Stimulated activated CD8-positive, alpha-beta memory T cell treated with anti-CD3 and anti-CD28 coated beads, Interleukin-7, amount 100 ng/mL, for 4 hours (primary cell): ENCODE results near the gene PTPRM.

Experiments
- DNase-seq, 2 donors: peaks; one replicate each; pipeline ENCODE4 v3.0.0-alpha.2; 2020; ENCODE audit warnings: low read depth in 2 of 2

PTPRM gene

DNA sequence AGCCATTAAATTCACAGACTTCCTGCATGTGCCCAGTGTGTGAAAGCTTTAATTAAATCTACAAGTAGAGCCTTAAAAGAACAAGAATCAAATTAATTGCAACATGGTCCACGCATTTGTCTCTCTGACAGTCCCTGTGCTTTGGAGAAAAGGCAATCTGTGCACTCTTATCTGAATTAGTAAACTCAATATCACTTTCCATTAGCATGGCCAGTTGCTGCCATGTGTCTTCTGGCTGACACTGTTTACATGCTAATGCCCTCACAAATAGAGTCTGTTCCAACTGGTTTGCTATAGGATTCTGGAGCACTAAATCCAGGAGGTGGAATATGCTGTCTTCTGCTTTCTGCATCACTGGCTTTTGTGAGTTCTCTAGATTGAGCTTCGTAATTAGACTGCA lies 607.7 kb downstream of the PTPRM start:
- no peak for DNase-seq

DNA sequence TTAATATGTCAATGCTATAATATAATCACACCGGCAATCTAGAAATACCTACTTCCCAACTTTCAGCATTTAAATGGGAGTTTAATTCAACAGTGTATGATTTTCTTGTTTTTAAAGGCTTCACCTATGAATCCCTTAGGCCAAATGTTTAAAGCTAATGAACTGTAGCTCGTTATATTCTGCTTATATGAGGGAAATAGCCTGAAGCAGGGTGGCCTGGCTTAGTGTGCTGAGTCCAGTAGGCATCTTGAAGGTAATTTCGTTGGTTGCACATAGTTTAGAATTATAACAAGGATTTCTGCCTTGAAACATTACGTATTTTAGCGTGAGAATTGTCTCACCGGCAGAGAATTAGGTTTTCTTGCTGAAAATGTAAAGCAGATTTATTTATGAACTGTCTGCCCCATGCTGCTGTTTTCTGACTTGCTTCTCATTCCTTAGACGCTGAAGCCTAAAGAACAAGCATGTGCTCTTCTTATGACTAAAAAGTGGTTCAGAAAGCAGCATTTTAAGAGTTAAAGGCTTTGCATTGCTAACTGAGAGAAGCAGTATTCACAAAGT lies 608.5 kb downstream of the PTPRM start:
- no peak for DNase-seq

- DNase-seq = no peak
These were observed 609.0 kb downstream of the PTPRM start for GRCh38 chr18:8176109-8176508.

DNA sequence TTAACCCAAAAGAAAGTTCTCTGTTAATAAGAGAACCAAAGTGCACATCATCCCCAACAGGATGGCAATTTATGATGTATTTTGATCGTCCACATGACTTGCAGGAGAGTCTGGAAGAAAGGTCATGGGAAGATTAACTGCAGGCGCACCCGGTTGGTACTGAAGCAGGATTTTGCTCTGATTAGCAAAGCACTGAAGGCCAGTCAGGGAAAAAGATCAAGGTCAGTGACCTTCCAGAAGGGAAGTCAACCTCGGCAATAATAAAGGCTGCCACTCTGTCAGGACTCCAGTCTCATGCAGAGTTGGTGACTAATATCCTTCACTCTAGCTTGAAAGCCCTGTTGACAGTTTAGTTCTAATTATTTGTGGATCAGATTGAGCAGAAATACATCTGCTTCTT lies 609.4 kb downstream of the PTPRM start:
- DNase-seq = no peak

- DNase-seq = no peak
These were observed 610.4 kb downstream of the PTPRM start for GRCh38 chr18:8177330-8178016.

GRCh38 chr18:8186413-8186812 lies 619.3 kb downstream of the PTPRM start:
- DNase-seq = no peak

- DNase-seq = no peak
These were observed 621.1 kb downstream of the PTPRM start for GRCh38 chr18:8188184-8188583.

DNA sequence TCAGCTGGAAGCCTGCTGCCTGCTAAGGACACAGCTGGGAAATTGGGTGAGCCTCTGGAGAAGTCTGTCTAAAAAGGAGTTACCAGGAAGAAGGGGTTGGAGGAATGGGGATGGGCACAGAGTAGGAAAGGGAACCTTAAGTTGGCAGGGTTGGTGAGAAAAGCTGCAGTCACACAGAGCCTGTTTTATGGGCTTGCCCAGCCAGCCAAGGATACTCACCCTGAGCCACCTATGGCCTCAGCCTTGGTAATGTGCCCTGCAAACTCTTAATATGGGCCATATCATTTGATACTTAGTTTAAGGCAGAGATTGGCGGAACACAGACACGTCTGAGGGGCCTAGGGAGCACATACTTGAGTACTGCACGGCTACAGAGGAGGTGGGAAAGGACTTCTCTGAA lies 623.9 kb downstream of the PTPRM start:
- DNase-seq = no peak

- DNase-seq = no peak
These were observed 627.3 kb downstream of the PTPRM start for GRCh38 chr18:8194431-8194830.

DNA sequence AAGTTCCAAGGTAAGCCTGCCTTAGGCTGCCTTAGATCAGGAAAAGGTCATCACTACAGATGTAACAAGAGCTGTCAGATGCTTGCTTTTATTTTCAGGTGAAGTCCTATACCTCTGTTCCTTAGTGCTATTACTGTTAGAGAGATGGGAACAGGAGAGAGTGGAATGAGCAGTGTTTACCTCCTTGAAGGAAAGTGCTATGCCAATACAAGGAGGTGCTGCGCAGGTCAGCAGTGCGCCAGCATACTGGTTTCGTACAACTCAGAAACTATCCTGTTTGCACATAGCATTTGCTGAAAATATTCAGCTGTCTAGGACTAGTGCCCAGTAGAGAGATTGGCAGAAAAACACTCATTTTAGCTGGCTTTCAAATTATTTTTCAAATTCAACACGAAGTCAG lies 629.1 kb downstream of the PTPRM start:
- no peak for DNase-seq

GRCh38 chr18:8197499-8197898 lies 630.4 kb downstream of the PTPRM start:
- no peak for DNase-seq

- DNase-seq = no peak
These were observed 640.9 kb downstream of the PTPRM start for GRCh38 chr18:8207996-8208395.

- no peak for DNase-seq
These were observed 641.6 kb downstream of the PTPRM start for GRCh38 chr18:8208716-8209115.

DNA sequence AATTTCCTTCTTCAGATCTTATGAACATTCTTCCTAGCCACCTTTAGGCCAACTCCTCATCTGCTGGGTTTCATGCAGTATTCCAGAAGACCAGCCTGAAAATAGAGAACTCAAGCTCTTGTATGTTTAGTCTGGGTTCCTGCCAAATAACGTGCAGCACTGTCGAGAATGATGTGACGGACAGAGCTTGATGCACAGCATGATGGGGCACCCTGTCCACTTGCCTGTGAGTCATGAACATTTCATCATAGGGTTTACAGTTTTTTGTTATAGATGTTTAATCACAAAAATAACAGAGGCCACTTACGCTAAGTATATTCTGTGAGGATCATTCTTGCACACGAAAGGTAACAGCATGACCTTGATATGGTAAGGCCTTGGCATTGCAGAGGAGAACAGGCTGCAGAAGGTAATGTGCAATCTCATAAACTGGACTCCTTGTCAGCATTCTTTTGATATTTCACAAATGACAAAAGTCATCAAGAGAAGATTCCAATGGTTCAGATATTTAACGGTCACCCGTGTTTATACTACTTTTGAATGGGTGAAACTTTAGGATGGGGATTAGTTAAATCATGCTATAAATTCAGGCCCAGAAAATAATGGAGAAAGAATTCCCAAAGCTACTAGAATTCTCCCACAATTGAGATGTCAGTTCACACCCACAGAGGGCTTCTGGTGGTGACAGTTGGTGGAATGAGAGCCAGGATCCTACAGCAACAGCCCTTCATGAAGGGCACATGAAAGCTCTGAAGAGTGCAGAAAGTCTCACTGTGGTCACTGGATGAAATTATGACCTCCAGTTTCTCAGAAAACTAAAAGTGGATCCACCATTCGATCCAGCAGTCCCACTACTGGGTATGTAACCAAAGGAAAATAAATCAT lies 646.0 kb downstream of the PTPRM start:
- DNase-seq = no peak

- DNase-seq = no peak
These were observed 648.6 kb downstream of the PTPRM start for GRCh38 chr18:8215741-8216140.

- no peak for DNase-seq
These were observed 650.0 kb downstream of the PTPRM start for GRCh38 chr18:8217051-8217564.

- no peak for DNase-seq
These were observed 651.1 kb downstream of the PTPRM start for GRCh38 chr18:8218197-8218596.

- no peak for DNase-seq
These were observed 654.3 kb downstream of the PTPRM start for GRCh38 chr18:8221452-8221851.

DNA sequence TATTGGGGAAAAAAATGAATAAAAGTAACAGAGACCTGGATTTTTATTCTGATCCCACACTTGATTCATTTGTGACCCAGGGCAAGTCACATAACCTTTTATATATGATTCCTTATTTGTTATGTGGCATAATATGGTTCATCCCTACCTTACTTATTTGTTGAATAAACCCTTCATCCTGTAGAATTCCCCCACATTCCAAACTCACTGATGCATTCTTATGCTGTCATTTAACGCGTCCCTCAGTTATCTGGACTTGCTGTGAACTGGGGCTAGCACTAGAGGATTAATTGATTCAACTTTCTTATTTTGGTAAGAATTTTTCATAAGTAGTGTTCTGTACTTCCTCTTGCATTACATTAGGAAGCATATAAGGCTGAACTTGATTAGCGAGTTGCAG lies 657.5 kb downstream of the PTPRM start:
- DNase-seq = no peak

DNA sequence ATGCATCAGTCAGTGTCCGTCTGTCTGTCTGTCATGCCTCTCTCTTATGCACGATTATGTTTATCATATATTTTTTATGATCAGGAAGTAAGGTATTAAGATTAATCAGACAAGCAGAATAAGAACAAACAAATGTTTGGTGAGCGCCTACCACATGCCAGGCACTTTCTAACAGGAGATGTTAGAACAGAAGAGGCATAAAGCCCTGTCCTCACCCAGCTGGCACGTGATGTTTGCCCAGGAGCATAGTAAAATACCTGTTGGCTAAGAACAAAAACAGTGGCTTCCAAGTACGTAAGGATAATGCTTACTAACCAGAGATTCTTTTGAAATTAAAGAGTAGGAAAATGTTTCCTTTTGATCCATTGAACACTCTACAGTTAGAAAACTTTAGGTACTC lies 661.9 kb downstream of the PTPRM start:
- DNase-seq = no peak

DNA sequence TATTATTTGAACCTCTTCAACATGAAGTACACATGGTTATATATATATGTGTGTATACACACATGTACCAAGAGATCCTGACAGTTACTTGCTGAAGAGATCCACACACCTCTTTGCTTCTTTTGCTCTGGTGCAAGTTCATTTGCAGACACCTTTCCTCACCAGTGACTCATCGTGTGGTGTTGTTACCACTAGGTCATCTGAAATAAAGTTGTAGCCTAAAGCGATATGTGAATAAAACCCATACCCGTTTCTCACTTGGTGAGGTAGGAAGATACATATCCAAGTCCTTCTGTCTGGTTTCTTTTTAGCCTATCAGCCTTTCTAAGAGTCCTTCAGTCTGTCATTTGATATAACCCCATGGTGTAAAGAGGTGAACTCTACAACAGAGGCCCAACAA lies 662.7 kb downstream of the PTPRM start:
- DNase-seq = no peak

GRCh38 chr18:8231316-8231715 lies 664.2 kb downstream of the PTPRM start:
- no peak for DNase-seq

GRCh38 chr18:8232791-8233190 lies 665.7 kb downstream of the PTPRM start:
- DNase-seq = no peak
